IPS DF 6.9 (cell line): ENCODE measurements around the gene MEF2A.

ENCODE experiments used
- DNase-seq: peaks from one replicate; pipeline ENCODE4 v3.0.0-alpha.2; 2013; ENCODE audit warnings: low read depth, low spot score
- H3K27ac ChIP-seq: one replicate; pipeline ENCODE4 v1.5.1; 2013; ENCODE audit warnings: low read length, control low read depth
- H3K27me3 ChIP-seq: 2 replicates; pipeline ENCODE4 v1.6.1; 2013; ENCODE audit warnings: mild to moderate bottlenecking, low read length; ENCODE audit not compliant: control insufficient read depth, insufficient read depth
- H3K36me3 ChIP-seq: 2 replicates; pipeline ENCODE4 v1.6.1; 2013; ENCODE audit warnings: low read length; ENCODE audit not compliant: control insufficient read depth, insufficient read depth
- H3K4me1 ChIP-seq: 2 replicates; pipeline ENCODE4 v1.6.1; 2013; ENCODE audit warnings: low read length; ENCODE audit not compliant: control insufficient read depth, insufficient read depth
- H3K4me3 ChIP-seq: 2 replicates; pipeline ENCODE4 v1.5.1; 2013; ENCODE audit warnings: mild to moderate bottlenecking, low read length
- H3K9me3 ChIP-seq: 2 replicates; pipeline ENCODE4 v1.6.1; 2013; ENCODE audit warnings: low read length, inconsistent platforms; ENCODE audit not compliant: control insufficient read depth, insufficient read depth
- WGBS: extraction: QIAGEN DNeasy Blood & Tissue Kit; methylation state at CpG from one replicate; pipeline ENCODE4 v1.1.7; 2013; ENCODE audit warnings: mixed read lengths, missing lambda C conversion rate; ENCODE audit not compliant: insufficient read length, insufficient coverage; 5-methylcytosine and 5-hydroxymethylcytosine counted together

The MEF2A gene

DNA sequence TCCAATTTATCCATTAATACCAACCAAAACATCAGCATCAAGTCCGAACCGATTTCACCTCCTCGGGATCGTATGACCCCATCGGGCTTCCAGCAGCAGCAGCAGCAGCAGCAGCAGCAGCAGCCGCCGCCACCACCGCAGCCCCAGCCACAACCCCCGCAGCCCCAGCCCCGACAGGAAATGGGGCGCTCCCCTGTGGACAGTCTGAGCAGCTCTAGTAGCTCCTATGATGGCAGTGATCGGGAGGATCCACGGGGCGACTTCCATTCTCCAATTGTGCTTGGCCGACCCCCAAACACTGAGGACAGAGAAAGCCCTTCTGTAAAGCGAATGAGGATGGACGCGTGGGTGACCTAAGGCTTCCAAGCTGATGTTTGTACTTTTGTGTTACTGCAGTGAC is 146.6 kb downstream of the MEF2A start:
- H3K4me1 ChIP-seq = no peaks in the 10 kb centered on the region
- H3K4me3 ChIP-seq = no peak overlapping the region

DNA sequence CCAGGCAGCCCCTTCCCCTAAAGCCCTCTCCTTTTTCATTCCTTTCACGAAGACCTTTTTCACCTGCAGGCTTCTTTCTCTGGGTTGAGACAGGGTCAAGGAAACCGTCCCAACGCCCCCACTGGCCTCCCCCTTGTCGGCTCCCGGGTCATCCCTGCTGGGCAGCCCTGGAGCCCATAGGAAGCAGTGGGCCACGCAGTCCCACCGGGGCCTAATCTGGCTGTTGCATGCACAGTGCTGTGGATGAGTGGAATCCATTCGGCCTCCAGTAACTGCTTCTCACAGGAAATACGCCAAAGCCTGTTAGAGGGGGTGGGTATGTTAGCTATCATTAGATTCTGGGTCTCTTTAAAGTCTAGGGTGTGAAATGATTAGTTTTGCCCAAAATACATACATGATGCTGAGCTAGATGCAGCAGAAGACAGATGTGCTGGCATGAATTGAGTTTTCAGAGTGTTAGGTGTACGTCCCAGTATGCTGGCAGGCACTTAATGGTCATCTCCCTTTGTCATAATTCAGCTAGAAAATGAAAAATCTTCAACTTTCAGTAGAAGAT is 150.8 kb downstream of the MEF2A start:
- no peak for DNase-seq
- WGBS = no CpG with 5 or more reads among the region's 10 CpGs
- H3K36me3 ChIP-seq = no peaks in the 10 kb centered on the region; the same call in 1 of the 2 replicates
- H3K27me3 ChIP-seq = no peaks in the 10 kb centered on the region
- no peak overlapping the region for H3K27ac ChIP-seq
- no peaks in the 10 kb centered on the region for H3K9me3 ChIP-seq
- H3K4me1 ChIP-seq = no peaks in the 10 kb centered on the region
- no peak overlapping the region for H3K4me3 ChIP-seq

More for the DNA sequence above, 146.6 kb downstream of the MEF2A start:
- no peaks in the 10 kb centered on the region for H3K27me3 ChIP-seq
- no CpG with 5 or more reads among the region's 18 CpGs for WGBS
- no peak overlapping the region for H3K27ac ChIP-seq
- no peak for DNase-seq
- H3K9me3 ChIP-seq = no peaks in the 10 kb centered on the region
- peaks cover 3% of the 10 kb centered on the region; the same call in 1 of the 2 replicates for H3K36me3 ChIP-seq

GRCh38 chr15:99717161-99718009 is 151.6 kb downstream of the MEF2A start:
- Histone ChIP-seq H3K4me1 (no peaks in the 10 kb centered on the region), H3K27me3 (no peaks in the 10 kb centered on the region), H3K36me3 (no peaks in the 10 kb centered on the region; the same call in 1 of the 2 replicates), H3K4me3 (no peak overlapping the region), H3K9me3 (no peaks in the 10 kb centered on the region), H3K27ac (no peak overlapping the region)
- no peak for DNase-seq
- WGBS = no CpG with 5 or more reads among the region's 19 CpGs

DNA sequence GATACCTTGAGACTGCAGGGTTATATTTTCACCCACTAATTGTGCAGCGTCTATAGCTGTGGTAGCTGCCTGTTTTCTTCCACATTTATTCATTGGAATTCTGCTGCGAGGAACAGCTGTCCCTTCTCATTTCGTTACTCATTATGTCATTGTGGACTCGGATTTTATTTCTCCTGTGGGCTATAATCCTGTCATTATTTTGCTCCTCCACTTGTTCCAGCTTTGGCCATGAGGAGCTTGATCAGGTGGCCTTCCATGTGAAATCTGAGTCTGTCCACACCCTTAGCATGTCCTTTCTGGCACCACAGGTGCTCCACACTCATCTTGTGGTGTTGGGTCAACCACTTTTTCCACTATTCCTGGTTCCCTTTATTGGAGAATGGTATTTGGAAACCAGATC is 152.6 kb downstream of the MEF2A start:
- Histone ChIP-seq H3K36me3 (no peaks in the 10 kb centered on the region), H3K27ac (no peak overlapping the region), H3K4me3 (no peak overlapping the region), H3K4me1 (no peaks in the 10 kb centered on the region; the same call in 1 of the 2 replicates), H3K27me3 (no peaks in the 10 kb centered on the region), H3K9me3 (no peaks in the 10 kb centered on the region)
- no peak for DNase-seq
- no CpG with 5 or more reads among the region's 4 CpGs for WGBS

DNA sequence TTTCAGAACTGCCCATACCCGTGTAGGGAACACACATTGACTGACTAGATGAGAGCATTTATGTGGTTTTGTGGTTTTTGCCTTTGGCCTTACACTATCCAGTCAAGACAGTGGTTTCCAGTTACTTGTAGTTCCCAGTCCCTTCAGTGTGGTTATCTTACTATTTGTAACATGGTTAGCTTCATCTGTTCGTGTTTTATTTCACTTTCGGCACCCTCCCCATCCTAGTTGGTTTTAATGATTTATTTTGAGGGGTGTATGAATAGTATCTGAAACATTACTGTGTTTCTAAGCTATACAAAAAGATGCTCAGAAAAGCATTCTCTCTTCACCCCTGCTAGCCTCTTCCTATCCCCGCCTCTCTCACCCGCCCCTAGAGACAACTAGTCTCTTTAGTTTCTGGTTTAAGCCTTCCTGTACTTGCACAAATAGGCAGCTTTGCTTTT is 153.3 kb downstream of the MEF2A start:
- WGBS = no CpG with 5 or more reads among the region's 5 CpGs
- H3K4me1 ChIP-seq = no peaks in the 10 kb centered on the region; the same call in 1 of the 2 replicates
- no peak for DNase-seq
- H3K27ac ChIP-seq = no peak overlapping the region
- no peaks in the 10 kb centered on the region for H3K36me3 ChIP-seq
- H3K4me3 ChIP-seq = no peak overlapping the region
- H3K9me3 ChIP-seq = no peaks in the 10 kb centered on the region
- no peaks in the 10 kb centered on the region for H3K27me3 ChIP-seq

GRCh38 chr15:99720533-99720932 is 154.7 kb downstream of the MEF2A start:
- DNase-seq = no peak

DNA sequence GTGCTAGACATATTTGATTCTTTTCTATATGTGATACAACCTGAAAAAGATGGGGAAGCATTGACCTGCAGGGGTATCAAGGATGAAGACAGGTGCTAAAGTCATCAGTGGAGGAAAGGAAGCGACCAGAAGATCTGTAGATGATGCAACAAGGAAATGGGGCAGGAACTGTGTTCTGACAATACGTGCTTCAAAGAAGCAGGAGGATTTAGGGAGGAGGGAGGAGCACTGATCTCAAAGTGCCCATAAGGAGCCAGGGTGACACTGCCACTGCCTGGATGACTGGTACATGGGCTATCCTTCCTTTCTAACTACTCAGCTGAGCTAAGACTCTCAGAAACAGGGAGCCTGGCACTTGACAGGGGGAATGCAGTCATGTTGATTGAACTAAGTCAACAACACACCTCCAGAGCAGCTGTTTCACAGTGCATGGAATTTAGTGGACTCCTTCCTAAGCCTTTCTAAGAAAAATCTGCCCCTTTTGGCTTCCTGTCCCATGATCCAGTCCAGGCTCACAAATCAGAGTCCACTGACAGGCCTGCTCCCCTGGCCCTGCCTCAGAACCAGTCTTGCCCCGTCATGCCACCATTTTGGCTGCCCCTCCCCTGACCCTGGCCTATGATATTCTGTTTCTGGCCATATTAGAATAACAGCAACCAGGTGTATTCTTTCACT is 155.5 kb downstream of the MEF2A start:
- H3K27me3 ChIP-seq = no peaks in the 10 kb centered on the region
- no peak overlapping the region for H3K4me3 ChIP-seq
- DNase-seq = no peak
- WGBS = no CpG with 5 or more reads among the region's 3 CpGs
- H3K9me3 ChIP-seq = no peaks in the 10 kb centered on the region
- H3K36me3 ChIP-seq = no peaks in the 10 kb centered on the region
- no peaks in the 10 kb centered on the region; the same call in 1 of the 2 replicates for H3K4me1 ChIP-seq
- no peak overlapping the region for H3K27ac ChIP-seq

More at GRCh38 chr15:99720533-99720932, 154.7 kb downstream of the MEF2A start:
- Histone ChIP-seq H3K4me3 (no peak overlapping the region), H3K36me3 (no peaks in the 10 kb centered on the region), H3K9me3 (no peaks in the 10 kb centered on the region), H3K4me1 (no peaks in the 10 kb centered on the region; the same call in 1 of the 2 replicates), H3K27ac (no peak overlapping the region), H3K27me3 (no peaks in the 10 kb centered on the region)
- WGBS = no CpG with 5 or more reads among the region's 7 CpGs

GRCh38 chr15:99721896-99722295 is 156.1 kb downstream of the MEF2A start:
- DNase-seq = no peak
- Histone ChIP-seq H3K27me3 (no peaks in the 10 kb centered on the region), H3K27ac (no peak overlapping the region), H3K4me1 (no peaks in the 10 kb centered on the region; the same call in 1 of the 2 replicates), H3K9me3 (no peaks in the 10 kb centered on the region), H3K4me3 (no peak overlapping the region), H3K36me3 (no peaks in the 10 kb centered on the region)
- no CpG with 5 or more reads among the region's 4 CpGs for WGBS

DNA sequence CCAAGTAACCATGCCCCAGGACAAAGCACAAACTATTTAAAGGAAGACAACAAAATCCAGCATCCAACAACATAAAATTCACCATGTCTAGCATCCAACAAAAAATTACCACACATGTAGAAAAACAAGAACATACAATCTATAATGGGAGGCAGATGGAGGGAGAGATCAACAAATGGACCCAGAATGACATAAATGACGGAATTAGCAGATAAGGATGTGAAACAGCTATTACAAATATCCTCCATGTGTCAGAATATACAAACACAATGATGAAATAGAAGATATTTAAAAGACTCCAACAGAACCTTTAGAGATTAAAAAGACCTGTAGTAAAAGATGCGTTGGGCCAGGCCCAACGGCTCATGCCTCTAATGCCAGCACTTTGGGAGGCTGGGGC is 156.6 kb downstream of the MEF2A start:
- no peak for DNase-seq
- Histone ChIP-seq H3K27me3 (no peaks in the 10 kb centered on the region), H3K36me3 (no peaks in the 10 kb centered on the region), H3K4me1 (no peaks in the 10 kb centered on the region; the same call in 1 of the 2 replicates), H3K9me3 (no peaks in the 10 kb centered on the region), H3K27ac (no peak overlapping the region), H3K4me3 (no peak overlapping the region)
- WGBS = no CpG with 5 or more reads among the region's 3 CpGs

GRCh38 chr15:99726333-99726732 is 160.5 kb downstream of the MEF2A start:
- no peak overlapping the region for H3K27ac ChIP-seq
- 0 out of 2 replicates have a peak, but pooled peaks cover 2% of the 10 kb centered on the region for H3K36me3 ChIP-seq
- H3K9me3 ChIP-seq = no peaks in the 10 kb centered on the region
- H3K27me3 ChIP-seq = no peaks in the 10 kb centered on the region
- H3K4me1 ChIP-seq = no peaks in the 10 kb centered on the region; the same call in 1 of the 2 replicates
- no peak overlapping the region for H3K4me3 ChIP-seq
- DNase-seq = no peak
- no CpG with 5 or more reads among the region's 7 CpGs for WGBS
